KMS-11 (cell line): ENCODE data around the gene RAB17.

Experiments used
- H2AFZ ChIP-seq: fragments of 200-600 bp; sonication (generic); 2 replicates; pipeline ENCODE4 v1.6.1; 2016; ENCODE audit warnings: antibody characterized with exemption, mixed run types, low read depth
- H3K27ac ChIP-seq: fragments of 200-600 bp; sonication (generic); 2 replicates; pipeline ENCODE4 v1.6.1; 2016; ENCODE audit warnings: mild to moderate bottlenecking, mixed run types
- H3K27me3 ChIP-seq: fragments of 200-600 bp; sonication (generic); 2 replicates; pipeline ENCODE4 v1.6.1; 2017; ENCODE audit warnings: mild to moderate bottlenecking, low read depth, mixed run types, moderate library complexity; ENCODE audit not compliant: insufficient read depth
- H3K36me3 ChIP-seq: fragments of 200-600 bp; sonication (generic); 2 replicates; pipeline ENCODE4 v1.6.1; 2017; ENCODE audit warnings: mild to moderate bottlenecking, mixed run types; ENCODE audit not compliant: insufficient read depth
- H3K4me1 ChIP-seq: fragments of 200-600 bp; sonication (generic); 2 replicates; pipeline ENCODE4 v1.6.1; 2016; ENCODE audit warnings: mild to moderate bottlenecking, low read depth, mixed run types; ENCODE audit not compliant: poor library complexity, severe bottlenecking
- H3K4me2 ChIP-seq: fragments of 200-600 bp; sonication (generic); 2 replicates; pipeline ENCODE4 v1.7.0; 2016; ENCODE audit warnings: mild to moderate bottlenecking, mixed run types
- H3K4me3 ChIP-seq: fragments of 200-600 bp; sonication (generic); IDR thresholded peaks from 2 replicates; pipeline ENCODE4 v1.6.1; 2017; ENCODE audit warnings: low read depth, low read length, mixed read lengths; ENCODE audit not compliant: insufficient read depth
- H3K79me2 ChIP-seq: fragments of 200-600 bp; sonication (generic); 2 replicates; pipeline ENCODE4 v1.6.1; 2016; ENCODE audit warnings: low read depth, mixed run types; ENCODE audit not compliant: insufficient read depth
- H3K9ac ChIP-seq: fragments of 200-600 bp; sonication (generic); 2 replicates; pipeline ENCODE4 v1.6.1; 2016; ENCODE audit warnings: mild to moderate bottlenecking, mixed run types
- H4K20me1 ChIP-seq: fragments of 200-600 bp; sonication (generic); 2 replicates; pipeline ENCODE4 v1.6.1; 2016; ENCODE audit warnings: mild to moderate bottlenecking, mixed run types; ENCODE audit not compliant: insufficient read depth
- CTCF ChIP-seq: fragments of 200-600 bp; sonication (generic); conservative IDR thresholded peaks from 2 replicates; pipeline ENCODE4 v1.6.1; 2017; ENCODE audit warnings: low read depth, mild to moderate bottlenecking, antibody characterized with exemption, low read length, moderate library complexity, mixed read lengths

The RAB17 gene

GRCh38 chr2:237604391-237604790 lies 13.9 kb upstream of the RAB17 start:
- no peaks in the 10 kb centered on the region for H4K20me1 ChIP-seq
- no peak overlapping the region for H2AFZ ChIP-seq
- no peak overlapping the region for H3K4me3 ChIP-seq
- H3K4me2 ChIP-seq, result no peak overlapping the region
- no peak overlapping the region for H3K9ac ChIP-seq
- no peaks in the 10 kb centered on the region for H3K79me2 ChIP-seq
- H3K4me1 ChIP-seq, result no peaks in the 10 kb centered on the region
- no peak overlapping the region for H3K27ac ChIP-seq
- TF ChIP-seq CTCF, result no peak
- H3K36me3 ChIP-seq, result no peaks in the 10 kb centered on the region
- H3K27me3 ChIP-seq, result no peaks in the 10 kb centered on the region

GRCh38 chr2:237603718-237604362 lies 13.3 kb upstream of the RAB17 start:
- TF ChIP-seq CTCF, result no peak
- H3K4me3 ChIP-seq, result no peak overlapping the region
- H3K27ac ChIP-seq, result no peak overlapping the region
- no peaks in the 10 kb centered on the region for H3K79me2 ChIP-seq
- no peak overlapping the region for H3K9ac ChIP-seq
- H2AFZ ChIP-seq, result no peak overlapping the region
- no peaks in the 10 kb centered on the region for H3K4me1 ChIP-seq
- H3K27me3 ChIP-seq, result no peaks in the 10 kb centered on the region
- H3K4me2 ChIP-seq, result no peak overlapping the region
- H3K36me3 ChIP-seq, result no peaks in the 10 kb centered on the region
- H4K20me1 ChIP-seq, result no peaks in the 10 kb centered on the region

- Histone ChIP-seq H3K27me3 (no peaks in the 10 kb centered on the region), H3K79me2 (no peaks in the 10 kb centered on the region), H3K27ac (no peak overlapping the region), H3K4me3 (no peak overlapping the region), H4K20me1 (no peaks in the 10 kb centered on the region), H2AFZ (no peak overlapping the region), H3K4me1 (no peaks in the 10 kb centered on the region), H3K9ac (no peak overlapping the region), H3K4me2 (no peak overlapping the region), H3K36me3 (no peaks in the 10 kb centered on the region)
- no peak for TF ChIP-seq CTCF
Measured at GRCh38 chr2:237603049-237603717, 12.6 kb upstream of the RAB17 start.

- Histone ChIP-seq H3K27ac (no peak overlapping the region), H2AFZ (no peak overlapping the region), H3K79me2 (no peaks in the 10 kb centered on the region), H4K20me1 (no peaks in the 10 kb centered on the region), H3K4me3 (no peak overlapping the region), H3K4me2 (no peak overlapping the region), H3K36me3 (no peaks in the 10 kb centered on the region), H3K4me1 (no peaks in the 10 kb centered on the region), H3K27me3 (no peaks in the 10 kb centered on the region), H3K9ac (no peak overlapping the region)
- TF ChIP-seq CTCF, result no peak
Measured at GRCh38 chr2:237602409-237602808, 11.9 kb upstream of the RAB17 start.
